IMR-90 (cell line): ENCODE results near the gene FLVCR2.

Source experiments
- CEBPB ChIP-seq: IDR thresholded peaks from 2 replicates; pipeline ENCODE4 v1.6.1; 2012; ENCODE audit warnings: low read depth, low read length, improper control_type of control experiment
- CTCF ChIP-seq: conservative IDR thresholded peaks from 2 replicates; pipeline ENCODE4 v1.5.1; 2012; ENCODE audit warnings: mild to moderate bottlenecking, low read depth, low read length, improper control_type of control experiment
- ELK1 ChIP-seq: fragments of 150-350 bp; IDR thresholded peaks from 2 replicates; pipeline ENCODE4 v1.6.1; 2016; ENCODE audit warnings: low read depth, mild to moderate bottlenecking, low read length, moderate library complexity, borderline replicate concordance
- FOS ChIP-seq: fragments of 150-350 bp; IDR thresholded peaks from 2 replicates; pipeline ENCODE4 v1.6.1; 2016; ENCODE audit warnings: low read depth, low read length
- MAFK ChIP-seq: IDR thresholded peaks from 2 replicates; pipeline ENCODE4 v1.6.1; 2012; ENCODE audit warnings: low read depth, low read length, improper control_type of control experiment
- MAZ ChIP-seq: IDR thresholded peaks from 2 replicates; pipeline ENCODE4 v1.6.1; 2012; ENCODE audit warnings: low read depth, mild to moderate bottlenecking, low read length, improper control_type of control experiment, moderate library complexity, borderline replicate concordance
- MXI1 ChIP-seq: IDR thresholded peaks from 2 replicates; pipeline ENCODE4 v1.6.1; 2012; ENCODE audit warnings: low read depth, mild to moderate bottlenecking, low read length, moderate library complexity, borderline replicate concordance
- POLR2A ChIP-seq: IDR thresholded peaks from 2 replicates; pipeline ENCODE4 v1.6.1; 2012; ENCODE audit warnings: mild to moderate bottlenecking, low read depth, low read length
- RAD21 ChIP-seq: IDR thresholded peaks from 2 replicates; pipeline ENCODE4 v1.6.1; 2012; ENCODE audit warnings: low read length, improper control_type of control experiment
- RFX5 ChIP-seq: IDR thresholded peaks from 2 replicates; pipeline ENCODE4 v1.8.0; 2012; ENCODE audit warnings: low read depth, mild to moderate bottlenecking, low read length, moderate library complexity
- SMC3 ChIP-seq: fragments of 150-350 bp; IDR thresholded peaks from 2 replicates; pipeline ENCODE4 v1.6.1; 2016; ENCODE audit warnings: low read depth, mild to moderate bottlenecking, antibody characterized with exemption, low read length, moderate library complexity
- USF2 ChIP-seq: fragments of 150-350 bp; IDR thresholded peaks from 2 replicates; pipeline ENCODE4 v1.6.1; 2017; ENCODE audit warnings: mild to moderate bottlenecking, antibody characterized with exemption, low read length, low read depth

DNA sequence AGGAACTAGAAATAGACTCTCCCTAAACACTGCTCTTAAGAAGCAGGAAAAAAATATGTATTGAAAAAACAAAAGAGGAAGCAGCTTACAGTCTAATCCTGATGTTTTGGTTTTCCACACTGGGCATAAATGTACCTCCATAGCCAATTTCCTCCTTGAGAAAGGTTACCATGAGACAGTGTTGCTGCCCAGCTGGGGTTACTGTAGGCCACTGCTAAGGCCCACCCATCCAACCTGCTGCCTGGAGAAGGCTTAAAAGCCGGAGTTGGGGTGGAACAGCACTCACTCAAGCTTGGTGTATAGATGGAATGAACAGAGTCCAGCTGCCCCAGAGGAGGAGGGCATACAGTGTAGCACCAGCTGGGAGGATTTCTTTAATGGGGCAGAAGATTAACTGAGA, 41.1 kb downstream of the FLVCR2 start:
- TF ChIP-seq USF2 (no peak), MAZ (no peak), CTCF (no peak), POLR2A (no peak), RAD21 (no peak), CEBPB (no peak), RFX5 (no peak), MXI1 (no peak), ELK1 (no peak), MAFK (no peak), FOS (no peak), SMC3 (no peak)
